HG03521 (cell line): ENCODE data around the gene CKMT1A.
A peak's percentile ranks its signal among the peaks of the same experiment; 100 is the strongest.
"Not testable (repeated sequence)": the region's sequence is repeated elsewhere in the genome, so short reads cannot be mapped to it uniquely, and the experiment has no call there.

Experiments
- ATAC-seq: cut with Tn5 transposase; IDR thresholded peaks from one replicate; pipeline ENCODE4 v1.9.1; 2021; ENCODE audit warnings: mild to moderate bottlenecking, moderate library complexity; ENCODE audit not compliant: unreplicated experiment

The CKMT1A gene

DNA sequence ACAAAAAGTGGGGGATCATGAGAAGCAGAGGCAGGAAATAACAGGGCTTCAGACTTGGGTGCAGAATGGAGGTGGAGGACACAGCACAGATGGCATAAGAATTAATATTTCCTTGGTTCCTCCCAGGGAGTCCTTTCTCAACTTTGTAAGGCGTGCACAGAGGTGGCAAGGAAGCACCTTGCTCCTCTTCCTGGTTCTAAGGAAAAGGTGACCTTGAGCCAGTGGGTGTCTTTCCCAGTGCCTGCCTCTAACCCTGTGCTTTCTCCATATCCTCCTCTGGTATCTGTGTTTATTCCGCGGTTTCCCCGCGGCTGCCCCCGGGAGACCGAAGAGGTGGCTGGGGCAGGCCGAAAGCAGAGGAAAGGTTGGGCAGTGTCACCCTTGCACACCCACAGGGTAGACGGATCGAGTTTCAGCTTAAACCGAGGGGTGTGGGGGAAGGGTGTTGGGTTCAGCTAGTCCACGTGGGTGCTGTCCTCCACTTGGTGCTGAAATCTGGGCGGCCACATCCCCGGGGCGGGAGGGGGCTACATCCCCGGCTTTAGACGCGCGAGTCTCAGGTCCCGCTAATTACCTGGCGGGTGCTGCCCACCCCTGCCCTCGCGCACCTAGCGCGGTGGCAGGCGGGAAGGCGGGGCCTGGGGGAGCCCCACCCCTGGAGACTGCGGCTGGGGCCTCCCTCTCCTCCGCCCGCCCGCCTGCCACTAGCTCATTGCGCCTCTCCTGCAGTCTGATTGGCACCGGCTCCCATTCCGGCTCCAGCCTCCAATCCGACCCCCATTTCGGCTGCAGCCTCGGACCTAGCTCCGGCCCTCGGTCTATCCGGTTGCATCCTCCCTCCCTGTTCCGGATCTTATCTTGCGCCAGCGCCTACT, at the start of gene CKMT1A:
CKMT1A (plus strand) TSS at position 712 of the 875 bp plus-strand sequence. CDS start 192 bp downstream, outside the sequence.
- not testable (repeated sequence) for ATAC-seq

DNA sequence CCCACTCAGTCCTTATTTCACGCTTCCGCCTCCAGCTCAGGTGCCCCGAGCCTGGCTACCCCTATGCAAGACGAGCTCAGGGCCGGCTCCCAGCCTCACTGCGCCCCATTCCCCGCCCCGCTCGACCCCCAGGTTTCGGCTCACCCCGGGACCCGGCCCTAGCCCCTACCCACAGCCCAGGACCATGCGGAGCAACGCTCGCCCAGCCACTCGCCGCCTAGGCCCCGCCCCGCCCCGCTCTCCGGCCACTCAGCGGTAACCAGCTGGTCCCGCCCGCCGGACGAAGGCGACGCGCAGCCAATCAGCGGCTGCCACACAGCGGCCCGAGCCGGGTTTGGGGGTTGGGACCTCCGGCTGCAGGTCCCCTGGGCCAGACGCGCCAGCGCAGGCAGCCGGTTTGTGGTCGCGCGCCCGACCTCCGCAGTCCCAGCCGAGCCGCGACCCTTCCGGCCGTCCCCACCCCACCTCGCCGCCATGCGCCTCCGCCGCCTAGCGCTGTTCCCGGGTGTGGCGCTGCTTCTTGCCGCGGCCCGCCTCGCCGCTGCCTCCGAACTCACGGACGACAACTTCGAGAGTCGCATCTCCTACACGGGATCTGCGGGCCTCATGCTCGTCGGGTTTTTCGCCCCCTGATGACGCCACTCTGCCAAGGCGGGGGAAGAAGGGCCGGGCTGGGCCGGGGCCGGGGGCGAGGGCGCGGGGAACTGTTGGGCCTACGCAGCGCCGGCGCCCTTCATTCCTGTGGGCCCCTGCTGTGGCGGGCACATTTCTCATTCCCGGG, 44.8 kb upstream of the CKMT1A start, which contains the start of gene CATSPER2:
CATSPER2 (minus strand) TSS at position 196 of the 781 bp plus-strand sequence. CDS start 783 bp downstream, outside the sequence.
- ATAC-seq = no peak

DNA sequence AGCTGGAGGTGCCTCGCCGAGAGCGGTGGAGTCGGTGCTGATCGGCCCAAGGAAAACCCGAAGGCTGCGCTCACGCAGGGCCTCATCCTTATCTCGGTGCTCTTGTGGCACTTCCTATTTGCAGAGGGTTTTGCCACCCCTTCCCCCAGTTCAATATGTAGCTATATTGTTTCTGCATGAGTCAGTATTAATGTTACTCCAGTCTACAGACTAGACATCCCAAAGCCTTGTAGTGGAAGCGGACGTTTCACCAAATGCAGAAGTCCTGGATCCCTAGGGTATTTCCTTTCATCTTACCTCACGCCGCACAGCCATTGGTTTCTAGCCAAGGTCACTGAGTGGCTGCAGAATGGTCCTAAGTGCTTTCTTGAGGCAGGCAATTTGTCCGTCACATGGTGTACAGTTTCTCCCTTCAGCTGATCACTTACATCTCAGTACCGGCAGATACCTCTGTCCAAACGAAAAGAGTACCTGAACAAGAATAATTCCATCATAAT, 44.2 kb upstream of the CKMT1A start:
- not testable (repeated sequence) for ATAC-seq

DNA sequence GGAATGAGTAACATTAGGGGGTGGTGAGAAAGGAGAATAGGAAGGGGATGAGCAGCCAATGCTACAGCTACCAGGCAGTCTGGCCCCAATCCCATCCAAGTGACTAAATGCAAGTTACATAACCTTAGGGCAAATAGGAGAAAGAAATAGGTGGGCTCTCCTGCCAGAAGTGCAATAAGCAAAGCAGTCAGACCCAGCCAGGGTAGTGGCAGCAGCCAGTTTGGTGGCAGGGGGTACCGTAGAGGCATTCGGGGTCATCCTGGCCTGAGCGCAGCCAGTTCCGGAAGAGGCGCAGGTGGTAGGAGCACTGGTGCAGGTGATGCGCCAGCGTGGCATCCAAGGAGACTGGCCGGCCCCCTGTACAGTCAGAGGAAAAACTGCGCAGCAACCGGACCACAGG, 33.9 kb upstream of the CKMT1A start:
- ATAC-seq = not testable (repeated sequence)

DNA sequence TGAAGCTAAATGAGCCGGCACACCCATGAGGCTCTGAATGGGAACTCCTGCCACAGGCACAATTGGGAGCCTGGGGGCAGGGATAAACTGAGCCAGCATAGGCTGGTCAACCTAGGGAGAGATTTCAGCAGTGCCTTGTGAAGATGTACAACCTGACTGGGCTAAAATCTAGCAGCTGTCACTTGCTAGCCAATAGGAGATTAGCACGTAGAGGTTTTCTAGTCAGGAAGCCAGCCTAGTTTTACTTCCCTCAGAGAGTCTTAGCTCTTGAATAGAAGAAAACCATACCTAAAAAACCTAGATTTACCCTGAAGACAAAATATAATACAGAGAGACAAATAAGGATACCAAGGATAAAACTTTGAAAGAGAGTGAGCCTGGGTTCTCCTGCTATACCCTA, 31.4 kb upstream of the CKMT1A start:
- ATAC-seq = not testable (repeated sequence)

DNA sequence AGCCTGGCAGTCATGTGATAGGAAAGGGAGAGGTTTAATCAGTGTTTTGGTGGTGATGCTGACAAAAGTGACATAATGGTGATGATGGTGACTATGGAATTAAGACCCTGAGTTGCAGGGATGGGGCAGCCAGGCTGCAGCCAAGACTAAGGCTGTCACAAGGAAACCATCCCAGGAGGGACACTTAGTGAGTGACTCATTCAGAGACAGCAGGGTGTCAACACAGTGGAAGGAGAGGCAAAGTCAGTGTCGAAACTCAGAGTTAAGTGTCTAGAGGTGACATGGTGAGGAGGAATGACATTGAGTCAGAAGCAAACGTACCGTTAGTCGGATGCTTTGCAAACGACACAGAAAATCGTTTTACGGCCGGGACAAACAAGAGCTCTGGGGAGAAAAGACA, 30.3 kb upstream of the CKMT1A start:
- not testable (repeated sequence) for ATAC-seq

DNA sequence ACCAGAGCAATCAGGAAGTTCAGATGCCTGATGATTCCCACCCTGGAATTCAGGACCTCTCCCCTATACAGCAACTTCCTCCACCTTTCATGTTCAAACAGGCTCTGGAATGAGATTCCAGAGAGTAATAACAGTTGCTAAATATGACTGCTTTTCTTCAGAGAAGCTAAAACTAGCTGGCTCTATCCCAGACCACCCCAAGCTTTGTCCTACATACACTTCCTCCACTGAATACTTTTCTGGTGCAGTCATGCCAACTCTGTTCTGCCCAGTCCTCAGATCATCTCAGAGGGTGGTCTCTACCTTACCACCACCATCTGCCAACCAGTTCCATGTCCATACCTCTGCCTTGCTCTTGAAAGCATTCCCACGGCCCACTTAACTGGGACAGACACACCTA, 27.5 kb upstream of the CKMT1A start:
- ATAC-seq = not testable (repeated sequence)

DNA sequence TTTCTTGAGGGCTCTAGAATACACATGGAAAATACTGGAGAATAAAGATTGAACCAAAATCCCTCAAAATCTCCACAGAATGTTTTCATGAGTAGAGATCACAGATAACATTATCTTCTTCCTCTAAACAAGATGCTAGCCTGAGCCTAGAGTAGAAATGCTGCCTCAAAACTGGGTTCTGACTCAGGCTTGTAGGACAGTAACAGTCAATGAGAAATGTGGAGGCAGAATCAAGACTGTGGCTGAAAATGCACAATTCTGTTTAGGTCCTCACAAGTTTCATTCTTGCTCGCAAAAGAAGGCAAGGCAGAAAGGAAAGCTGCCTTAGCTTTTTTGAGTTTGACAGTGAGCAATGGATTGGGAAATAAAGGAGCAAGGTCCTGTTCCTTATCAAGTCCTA, 19.5 kb upstream of the CKMT1A start:
- ATAC-seq = not testable (repeated sequence)

DNA sequence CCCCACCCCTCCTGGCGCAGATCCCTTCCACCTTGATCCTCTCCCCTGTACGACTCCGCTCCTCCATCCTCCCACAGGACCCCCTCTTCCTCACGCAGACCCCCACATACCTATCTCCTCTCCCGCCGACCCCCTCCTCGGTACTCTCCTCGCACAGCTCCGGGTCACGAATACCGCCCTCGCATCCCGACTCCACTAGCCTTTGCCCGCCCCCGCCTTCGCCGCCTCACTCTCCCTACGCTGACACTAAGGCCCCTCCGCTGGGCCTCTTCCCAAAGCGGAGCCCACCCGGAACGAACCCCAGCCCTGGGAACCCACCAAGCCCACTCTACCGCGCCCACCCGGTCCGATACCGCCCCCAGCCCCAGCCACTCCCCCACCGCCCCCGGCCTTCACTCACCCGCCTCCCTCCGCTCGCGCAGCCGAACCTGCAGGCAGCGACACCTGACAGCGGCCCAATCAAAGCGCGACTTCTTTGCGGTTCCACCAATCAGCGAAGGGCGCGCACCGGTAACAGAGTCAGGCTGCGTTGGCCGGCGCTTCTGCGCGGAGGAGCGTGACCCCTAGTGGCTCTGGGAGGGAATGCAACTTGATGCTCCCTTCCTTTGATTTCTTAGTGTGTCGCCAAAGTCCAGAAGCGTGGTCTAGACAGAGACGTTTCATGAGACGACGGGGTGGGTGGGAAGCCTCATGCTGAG, 3.9 kb upstream of the CKMT1A start:
- peak; percentile 96 for ATAC-seq

DNA sequence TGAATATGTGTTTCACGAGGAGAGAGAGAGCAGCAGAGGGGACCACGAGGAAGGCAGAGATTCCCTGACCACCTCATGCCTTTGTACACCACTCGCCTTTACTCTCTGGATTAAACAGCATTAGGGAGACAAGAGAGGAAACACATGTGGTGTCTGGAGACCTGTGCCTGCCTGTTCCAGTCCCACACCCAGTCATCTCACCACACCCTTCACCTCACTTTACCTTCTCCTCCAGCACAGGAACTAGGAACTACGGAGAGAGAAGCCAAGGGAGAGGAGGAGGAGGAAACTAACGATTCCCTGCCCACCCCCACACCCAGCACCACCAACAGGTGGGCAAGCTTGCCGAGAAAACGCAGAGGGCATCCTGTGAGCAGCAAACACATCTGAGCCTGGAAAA, 980 bp upstream of the CKMT1A start:
- ATAC-seq = not testable (repeated sequence)

DNA sequence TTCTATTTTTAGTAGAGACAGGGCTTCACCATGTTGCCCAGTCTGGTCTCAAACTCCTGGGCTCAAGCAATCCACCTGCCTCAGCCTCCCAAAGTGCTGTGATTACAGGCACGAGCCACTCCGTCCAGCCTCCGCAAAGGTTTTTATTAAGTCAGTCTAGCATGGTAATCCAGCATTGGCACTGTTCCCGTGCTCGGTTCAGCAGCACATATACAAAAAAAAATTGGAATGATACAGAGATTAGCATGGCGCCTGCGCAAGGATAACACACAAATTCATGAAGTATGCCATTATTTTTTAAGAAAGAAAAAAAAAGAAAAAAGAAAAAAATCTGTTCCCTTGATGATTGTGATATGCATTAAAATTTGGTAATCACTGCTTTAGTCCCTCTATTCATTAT, 8.5 kb downstream of the CKMT1A start:
- ATAC-seq = no peak

DNA sequence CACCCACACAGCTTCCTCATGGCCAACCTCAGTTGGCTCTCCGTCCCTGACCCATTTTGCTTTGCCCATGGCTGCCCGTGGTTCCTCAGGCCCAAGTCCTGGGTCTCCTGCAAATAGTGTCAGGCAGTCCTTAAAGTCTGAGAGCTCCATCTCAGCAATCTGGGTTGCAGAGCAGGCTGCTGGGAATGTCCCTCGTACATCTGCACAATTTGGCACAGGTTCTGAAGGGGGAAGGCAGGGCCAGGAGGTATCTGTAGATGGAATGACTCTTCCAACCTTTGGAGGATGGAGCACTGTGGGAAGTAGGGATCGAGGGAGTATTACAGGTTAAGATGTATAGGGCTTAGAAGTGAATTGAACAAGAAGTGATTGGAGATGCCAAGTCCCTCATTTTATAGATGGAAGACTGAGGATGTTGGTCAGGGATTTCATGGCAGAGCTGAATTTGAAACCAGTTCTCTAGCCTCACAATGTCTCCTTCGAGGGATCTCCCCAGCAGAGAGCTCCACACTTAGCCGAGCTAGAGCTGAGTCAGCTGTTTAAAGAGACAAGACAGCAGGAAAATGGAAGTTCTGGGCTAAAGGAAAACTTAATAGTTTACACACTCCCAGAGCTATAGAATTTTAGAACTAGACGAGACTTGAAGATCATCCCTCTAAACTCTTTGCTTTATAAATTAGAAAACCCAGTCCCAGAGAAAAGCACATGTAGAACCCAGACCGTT, 9.2 kb downstream of the CKMT1A start:
- ATAC-seq = no peak

DNA sequence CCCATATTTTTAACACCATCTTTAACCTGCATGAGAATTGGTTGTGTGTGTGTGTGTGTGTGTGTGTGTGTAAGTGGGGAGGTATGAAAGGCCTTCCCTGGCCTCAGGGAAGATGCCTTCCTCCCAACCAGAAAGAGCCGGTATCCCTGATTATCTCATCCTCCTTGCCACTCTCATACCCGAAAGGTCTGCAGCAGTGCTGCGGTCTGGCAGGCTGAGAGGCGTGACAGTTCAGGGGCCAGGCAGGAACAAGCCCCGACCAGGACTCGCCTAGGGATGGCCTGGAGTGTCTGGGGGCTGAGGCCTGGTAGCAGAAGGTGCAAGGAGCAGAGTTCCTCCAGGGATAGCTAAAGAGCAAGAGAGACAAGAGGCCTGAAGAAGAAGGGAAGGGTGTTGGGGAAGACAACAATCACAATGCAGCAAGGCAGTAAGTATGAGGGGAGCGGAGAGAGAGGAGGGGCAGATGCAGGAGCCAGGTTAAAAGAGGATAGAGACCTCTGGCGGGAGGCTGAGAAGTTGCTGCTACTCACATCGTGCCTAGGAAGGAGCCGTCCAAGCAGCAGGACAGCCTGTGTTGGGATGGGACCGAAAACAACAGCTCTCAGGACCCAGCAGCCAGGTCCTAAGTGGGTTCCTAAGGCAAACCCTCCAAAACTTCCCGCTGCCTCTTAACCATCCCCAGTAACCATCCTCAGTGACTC, 16.9 kb downstream of the CKMT1A start:
- not testable (repeated sequence) for ATAC-seq

DNA sequence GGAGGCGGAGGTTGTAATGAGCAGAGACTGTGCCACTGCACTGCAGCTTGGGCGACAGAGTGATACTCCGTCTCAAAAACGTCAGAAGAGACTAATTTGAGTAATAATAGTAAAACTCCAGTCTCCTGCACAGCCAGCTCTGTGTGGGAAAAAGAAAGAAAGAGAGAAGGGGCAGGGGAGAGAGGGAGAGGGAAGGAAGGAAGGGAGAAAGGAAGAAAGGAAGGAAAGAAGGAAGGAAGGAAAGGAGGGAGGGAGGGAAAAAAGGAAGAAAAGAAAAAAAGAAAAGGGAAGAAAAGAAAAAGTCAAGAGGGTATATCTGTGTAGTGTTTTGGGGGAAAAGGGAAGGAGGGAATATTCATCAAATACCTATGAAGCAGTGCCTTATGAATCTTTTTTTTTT, 29.5 kb downstream of the CKMT1A start:
- ATAC-seq = no peak

DNA sequence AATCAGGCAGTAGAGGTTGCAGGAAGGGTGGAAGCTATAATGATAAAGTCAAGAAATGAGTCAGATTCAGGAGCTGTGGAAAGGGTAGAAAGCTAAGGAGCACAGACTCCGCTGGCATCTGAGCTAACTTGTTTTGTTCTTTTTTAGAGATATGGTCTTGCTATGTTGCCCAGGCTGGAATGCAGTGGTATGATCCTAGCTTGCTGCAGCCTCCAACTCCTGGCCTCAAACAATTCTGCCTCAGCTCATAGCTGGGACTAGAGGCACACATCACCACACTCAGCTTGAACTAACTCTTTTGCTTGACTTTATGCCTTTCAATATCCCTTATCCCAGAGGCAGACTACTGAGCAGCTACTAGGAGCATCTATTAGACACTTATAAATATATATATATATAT, 32.6 kb downstream of the CKMT1A start:
- not testable (repeated sequence) for ATAC-seq

DNA sequence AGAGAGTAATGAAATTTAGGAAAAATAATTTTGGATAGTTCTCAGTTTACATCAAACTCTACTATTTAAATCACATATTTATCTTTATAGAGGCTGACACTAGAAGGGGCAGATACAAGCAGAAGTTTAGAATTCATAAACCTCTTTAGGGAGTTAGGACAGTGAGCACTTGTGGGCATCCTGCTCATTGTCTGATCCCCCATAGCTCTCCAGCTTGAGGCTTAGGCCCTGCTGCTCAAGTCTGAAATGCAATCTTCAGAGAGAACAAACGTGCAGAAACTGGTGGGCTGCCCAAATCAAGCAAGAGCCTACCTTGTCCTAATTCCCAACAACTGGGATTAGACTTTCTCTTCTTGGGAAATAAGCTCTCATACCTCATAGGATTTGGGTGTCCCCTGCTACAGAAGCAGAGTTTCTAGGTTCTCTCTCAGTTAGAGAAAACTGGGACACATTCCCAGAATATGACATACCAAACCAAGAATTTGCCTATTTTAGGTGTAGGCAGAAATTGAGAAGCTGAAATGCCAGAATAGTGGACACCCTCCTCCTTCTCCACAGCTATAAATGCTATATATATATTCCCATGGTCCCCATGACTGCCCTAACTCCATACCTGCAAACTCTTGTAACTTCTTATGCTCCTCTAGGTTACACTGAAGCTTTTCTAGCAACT, 34.5 kb downstream of the CKMT1A start:
- not testable (repeated sequence) for ATAC-seq

DNA sequence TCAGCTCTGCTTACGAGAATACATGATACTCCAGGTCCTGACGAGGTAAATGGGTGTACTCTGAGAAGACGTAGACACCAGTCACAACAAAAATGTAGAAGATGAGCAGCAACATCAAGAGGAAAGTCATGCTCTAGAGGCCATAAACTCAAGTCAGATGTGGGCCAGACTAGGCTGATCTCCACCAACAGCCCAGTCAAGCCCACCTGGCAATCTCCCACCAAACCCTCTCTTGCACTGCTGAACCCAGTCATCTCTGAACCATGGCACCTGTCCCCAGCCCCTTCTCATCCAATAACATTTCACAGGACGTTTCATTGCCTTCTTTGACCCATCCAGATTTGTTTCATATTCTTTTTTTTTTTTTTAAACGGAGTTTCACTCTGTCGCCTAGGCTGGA, 41.8 kb downstream of the CKMT1A start:
- ATAC-seq = no peak

DNA sequence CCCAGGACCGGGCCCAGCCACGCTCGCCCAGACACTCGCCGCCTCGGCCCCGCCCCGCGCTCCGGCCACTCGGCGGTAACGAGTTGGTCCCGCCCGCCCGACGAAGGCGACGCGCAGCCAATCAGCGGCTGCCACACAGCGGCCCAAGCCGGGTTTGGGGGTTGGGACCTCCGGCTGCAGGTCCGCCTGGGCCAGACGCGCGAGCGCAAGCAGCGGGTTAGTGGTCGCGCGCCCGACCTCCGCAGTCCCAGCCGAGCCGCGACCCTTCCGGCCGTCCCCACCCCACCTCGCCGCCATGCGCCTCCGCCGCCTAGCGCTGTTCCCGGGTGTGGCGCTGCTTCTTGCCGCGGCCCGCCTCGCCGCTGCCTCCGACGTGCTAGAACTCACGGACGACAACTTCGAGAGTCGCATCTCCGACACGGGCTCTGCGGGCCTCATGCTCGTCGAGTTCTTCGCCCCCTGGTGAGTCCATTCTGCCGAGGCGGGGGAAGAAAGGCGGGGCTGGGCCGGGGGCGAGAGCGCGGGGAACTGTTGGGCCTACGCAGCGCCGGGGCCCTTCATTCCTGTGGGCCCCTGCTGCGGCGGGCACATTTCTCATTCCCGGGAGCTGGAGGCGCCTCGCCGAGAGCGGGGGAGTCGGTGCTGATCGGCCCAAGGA, 52.7 kb downstream of the CKMT1A start, which contains the start of gene PDIA3:
PDIA3 (plus strand) TSS at position 194 of the 658 bp plus-strand sequence; CDS start at position 296, 102 bp downstream.
- ATAC-seq = peak; percentile 80
